Measurements from ENCODE around the gene SPATS2. TPM values are rescaled to one million over a fixed set of nuclear protein-coding genes. Genes with fewer than 3 reads are reported as not detected.
"Not testable (repeated sequence)": the region's sequence is repeated elsewhere in the genome, so short reads cannot be mapped to it uniquely, and the experiment has no call there.

SPATS2 gene
- total RNA-seq, 4 donors from 2014 or later: 14.0 to 26.5 (median 19.6) TPM

- WGBS, 2 donors: 81 to 83% methylated on average over 1 of the region's 1 CpG
- TF ChIP-seq POLR2A (IDR thresholded peaks at IDR 0.05) (no peak), CTCF (IDR thresholded peaks at IDR 0.05) (no peak)
- intact Hi-C loops (cut with DNase I; ENCODE audit: low total_unique reads): no loop called here
- DNase-seq (ENCODE audit: low spot score in 2 of 2): no peak
- H3K4me3 ChIP-seq (ENCODE audit: low read depth, poor library complexity, severe bottlenecking): no peak overlapping the region
Measured at GRCh38 chr12:49501895-49502294, 134.6 kb downstream of the SPATS2 start.

GRCh38 chr12:49502590-49502989 lies 135.3 kb downstream of the SPATS2 start:
- H3K4me3 ChIP-seq (ENCODE audit: low read depth, poor library complexity, severe bottlenecking): no peak overlapping the region
- intact Hi-C loops (cut with DNase I; ENCODE audit: low total_unique reads): no loop called here
- DNase-seq (ENCODE audit: low spot score in 2 of 2): no peak
- 95 to 97% methylated on average over 1 of the region's 1 CpG for WGBS, 2 donors
- no peak for TF ChIP-seq CTCF (IDR thresholded peaks at IDR 0.05)
- no peak for TF ChIP-seq POLR2A (IDR thresholded peaks at IDR 0.05)

- intact Hi-C loops (cut with DNase I; ENCODE audit: low total_unique reads): no loop called here
- H3K4me3 ChIP-seq (ENCODE audit: low read depth, poor library complexity, severe bottlenecking): no peak overlapping the region
- DNase-seq (ENCODE audit: low spot score in 2 of 2): no peak
Measured at GRCh38 chr12:49503674-49504180, 136.5 kb downstream of the SPATS2 start.

GRCh38 chr12:49505672-49506071 lies 138.4 kb downstream of the SPATS2 start:
- H3K4me3 ChIP-seq (ENCODE audit: low read depth, poor library complexity, severe bottlenecking): no peak overlapping the region
- no peak for DNase-seq (ENCODE audit: low spot score in 2 of 2)
- TF ChIP-seq POLR2A (IDR thresholded peaks at IDR 0.05): no peak
- no peak for TF ChIP-seq CTCF (IDR thresholded peaks at IDR 0.05)
- intact Hi-C loops (cut with DNase I; ENCODE audit: low total_unique reads): loop anchor here (5.0 kb wide), 1 partner anchor 138 kb away; the partner anchor contains the start of gene SPATS2

More at GRCh38 chr12:49503674-49504180, 136.5 kb downstream of the SPATS2 start:
- 45 to 59% methylated on average over 5 of the region's 5 CpGs for WGBS, 2 donors
- TF ChIP-seq POLR2A (IDR thresholded peaks at IDR 0.05): no peak
- no peak for TF ChIP-seq CTCF (IDR thresholded peaks at IDR 0.05)

- TF ChIP-seq POLR2A (IDR thresholded peaks at IDR 0.05) (no peak), CTCF (IDR thresholded peaks at IDR 0.05) (no peak)
- H3K4me3 ChIP-seq (ENCODE audit: low read depth, poor library complexity, severe bottlenecking): no peak overlapping the region
- 93 to 98% methylated on average over 4 of the region's 4 CpGs for WGBS, 2 donors
- intact Hi-C loops (cut with DNase I; ENCODE audit: low total_unique reads): loop anchor here (5.0 kb wide), 1 partner anchor 140 kb away; the partner anchor contains the start of gene SPATS2
- DNase-seq (ENCODE audit: low spot score in 2 of 2): no peak
Measured at GRCh38 chr12:49507139-49507538, 139.9 kb downstream of the SPATS2 start.

- H3K4me3 ChIP-seq (ENCODE audit: low read depth, poor library complexity, severe bottlenecking); DNase-seq (ENCODE audit: low spot score in 2 of 2): not testable (repeated sequence)
- intact Hi-C loops (cut with DNase I; ENCODE audit: low total_unique reads): loop anchor here (5.0 kb wide), 2 partner anchors 142 to 152 kb away; partner anchors contain the start of gene SPATS2
- WGBS, 2 donors: 89 to 92% methylated on average over 8 of the region's 8 CpGs
Measured at GRCh38 chr12:49509681-49510080, 142.4 kb downstream of the SPATS2 start.

Data from lower leg skin (tissue), 4 donors.